Measurements from ENCODE around the gene PABPC1L. TPM values are rescaled to one million over a fixed set of nuclear protein-coding genes. Genes with fewer than 3 reads are reported as not detected.

PABPC1L gene
- total and polyA plus RNA-seq, 2 of the 13 experiments (the other 11 are each of a cell fraction or from before 2014, with no cell fraction given), result 30.8 to 252 TPM

GRCh38 chr20:44960103-44960852 lies 50.4 kb downstream of the PABPC1L start, which contains the start of gene TOMM34 (continued):
- peak; percentile 96 for TF ChIP-seq ASH2L (IDR thresholded peaks at IDR 0.05; ENCODE audit: insufficient read length, low read depth, low read length)
- peak; percentile 93 for TF ChIP-seq ARNTL (CRISPR knock-in tag; IDR thresholded peaks at IDR 0.05)
- TF ChIP-seq ZNF543 (CRISPR knock-in tag; IDR thresholded peaks at IDR 0.05), result peak; percentile 96
- peak; percentile 96; the same call in 1 of the 2 replicates for TF ChIP-seq ZNF570 (CRISPR knock-in tag; IDR thresholded peaks at IDR 0.05; ENCODE audit: borderline replicate concordance)
- TF ChIP-seq MAF1 (CRISPR knock-in tag; IDR thresholded peaks at IDR 0.05; ENCODE audit: borderline replicate concordance), result peak; percentile 74; the same call in 1 of the 2 replicates
- peak; percentile 57; the same call in 1 of the 2 replicates for TF ChIP-seq ZNF740 (CRISPR knock-in tag; IDR thresholded peaks at IDR 0.05)
- no peak for TF ChIP-seq HHEX (CRISPR knock-in tag; IDR thresholded peaks at IDR 0.05)
- TF ChIP-seq ZBTB1 (CRISPR knock-in tag; IDR thresholded peaks at IDR 0.05; ENCODE audit: borderline replicate concordance), result no peak
- peak; percentile 23; the same call in 1 of the 2 replicates for TF ChIP-seq ATF3 (CRISPR knock-in tag; IDR thresholded peaks at IDR 0.05)
- no peak; the same call in 1 of the 2 replicates for TF ChIP-seq NFE2 (CRISPR knock-in tag; IDR thresholded peaks at IDR 0.05)
- TF ChIP-seq PLRG1 (conservative IDR thresholded peaks at IDR 0.05), result no peak
- 0 out of 2 replicates have a peak, but pooled peaks have one; percentile 18 for TF ChIP-seq ZNF234 (CRISPR knock-in tag; conservative IDR thresholded peaks at IDR 0.05)
- peak; percentile 76 for TF ChIP-seq ZNF256 (CRISPR knock-in tag; conservative IDR thresholded peaks at IDR 0.05)
- peak; percentile 91 for TF ChIP-seq GZF1 (CRISPR knock-in tag; IDR thresholded peaks at IDR 0.05)
- TF ChIP-seq ZNF530 (CRISPR knock-in tag; IDR thresholded peaks at IDR 0.05; ENCODE audit: low read depth), result 0 out of 2 replicates have a peak, but pooled peaks have one; percentile 26
- peak; percentile 97 for TF ChIP-seq TAF1 (CRISPR knock-in tag; IDR thresholded peaks at IDR 0.05)
- TF ChIP-seq ZNF263 (CRISPR knock-in tag; IDR thresholded peaks at IDR 0.05), result peak; percentile 68
- TF ChIP-seq ZNF160 (CRISPR knock-in tag; IDR thresholded peaks at IDR 0.05), result peak; percentile 84
- peak; percentile 99 for TF ChIP-seq EED (CRISPR knock-in tag; IDR thresholded peaks at IDR 0.05)
- no peak for TF ChIP-seq RARG (CRISPR knock-in tag; IDR thresholded peaks at IDR 0.05; ENCODE audit: low read depth)
- TF ChIP-seq HES4 (CRISPR knock-in tag; IDR thresholded peaks at IDR 0.05; ENCODE audit: borderline replicate concordance), result peak; percentile 88; the same call in 1 of the 2 replicates
- no peak for TF ChIP-seq CENPX (CRISPR knock-in tag; IDR thresholded peaks at IDR 0.05)
- no peak for TF ChIP-seq CHD2 (IDR thresholded peaks at IDR 0.05; ENCODE audit: low read depth, low read length)
- TF ChIP-seq EZH2 (conservative IDR thresholded peaks at IDR 0.05; ENCODE audit: low read depth, low read length), result no peak
- TF ChIP-seq CSRNP2 (CRISPR knock-in tag; conservative IDR thresholded peaks at IDR 0.05; ENCODE audit: low read depth), result peak; percentile 82; the same call in 1 of the 2 replicates
- no peak for TF ChIP-seq GPBP1L1 (CRISPR knock-in tag; IDR thresholded peaks at IDR 0.05)
- no peak for TF ChIP-seq ZMAT5 (CRISPR knock-in tag; IDR thresholded peaks at IDR 0.05; ENCODE audit: borderline replicate concordance, low read depth)
- TF ChIP-seq ZNF232 (CRISPR knock-in tag; IDR thresholded peaks at IDR 0.05; ENCODE audit: borderline replicate concordance), result peak; percentile 83; the same call in 1 of the 2 replicates

Data from HepG2 (cell line).